Measurements from ENCODE around the gene SPAG16. TPM values are rescaled to one million over a fixed set of nuclear protein-coding genes. Genes with fewer than 3 reads are reported as not detected.

SPAG16 gene
- polyA plus RNA-seq, 2 of the 4 experiments (the other 2 are of a cell fraction), result 19.1 to 27.6 TPM

GRCh38 chr2:214180071-214180470 lies 895.8 kb downstream of the SPAG16 start:
- ATAC-seq (no peak), FAIRE-seq (no peak), DNase-seq (ENCODE audit: low read depth in 1 of 2, low spot score in 1 of 2) (no peak)
- no peaks in the 10 kb centered on the region for H3K9me3 ChIP-seq
- 77% methylated on average over 1 of the region's 1 CpG for WGBS (ENCODE audit: missing lambda C conversion rate)
- H3K27ac ChIP-seq, result no peak overlapping the region
- no peak overlapping the region for H3K4me2 ChIP-seq
- ChIA-PET CTCF (no interaction called here), POLR2A (no interaction called here)
- TF ChIP-seq PHF8 (IDR thresholded peaks at IDR 0.05; ENCODE audit: borderline replicate concordance, low read depth), result no peak
- TF ChIP-seq ATOH8 (CRISPR knock-in tag; IDR thresholded peaks at IDR 0.05; ENCODE audit: low read depth), result no peak
- TF ChIP-seq HOXA7 (CRISPR knock-in tag; IDR thresholded peaks at IDR 0.05), result no peak
- TF ChIP-seq HEYL (CRISPR knock-in tag; IDR thresholded peaks at IDR 0.05), result no peak
- TF ChIP-seq MYC (IDR thresholded peaks at IDR 0.05; ENCODE audit: borderline replicate concordance, low read length), result no peak
- no peak for TF ChIP-seq MAZ (IDR thresholded peaks at IDR 0.05; ENCODE audit: borderline replicate concordance, low read depth, low read length)
- TF ChIP-seq RAD21 (conservative IDR thresholded peaks at IDR 0.05 in 1 of 2, IDR thresholded peaks at IDR 0.05 in 1 of 2), result no peak
- TF ChIP-seq ELK1 (IDR thresholded peaks at IDR 0.05; ENCODE audit: low read depth, low read length), result no peak
- no peak for TF ChIP-seq RARB (CRISPR knock-in tag; IDR thresholded peaks at IDR 0.05)
- TF ChIP-seq HDAC2 (IDR thresholded peaks at IDR 0.05), result no peak
- TF ChIP-seq NR3C1 (IDR thresholded peaks at IDR 0.05), result no peak
- no peak for TF ChIP-seq FOSB (CRISPR knock-in tag; IDR thresholded peaks at IDR 0.05)
- TF ChIP-seq, protein P1, sequence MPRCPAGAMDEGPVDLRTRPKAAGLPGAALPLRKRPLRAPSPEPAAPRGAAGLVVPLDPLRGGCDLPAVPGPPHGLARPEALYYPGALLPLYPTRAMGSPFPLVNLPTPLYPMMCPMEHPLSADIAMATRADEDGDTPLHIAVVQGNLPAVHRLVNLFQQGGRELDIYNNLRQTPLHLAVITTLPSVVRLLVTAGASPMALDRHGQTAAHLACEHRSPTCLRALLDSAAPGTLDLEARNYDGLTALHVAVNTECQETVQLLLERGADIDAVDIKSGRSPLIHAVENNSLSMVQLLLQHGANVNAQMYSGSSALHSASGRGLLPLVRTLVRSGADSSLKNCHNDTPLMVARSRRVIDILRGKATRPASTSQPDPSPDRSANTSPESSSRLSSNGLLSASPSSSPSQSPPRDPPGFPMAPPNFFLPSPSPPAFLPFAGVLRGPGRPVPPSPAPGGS (IDR thresholded peaks at IDR 0.05), result no peak
- H3K4me3 ChIP-seq, result no peak overlapping the region
- H3K4me1 ChIP-seq, result no peaks in the 10 kb centered on the region

- TF ChIP-seq EP300 (IDR thresholded peaks at IDR 0.05), result no peak
- TF ChIP-seq EHMT2 (IDR thresholded peaks at IDR 0.05; ENCODE audit: low read depth), result no peak
- TF ChIP-seq HOXB13 (CRISPR knock-in tag; IDR thresholded peaks at IDR 0.05; ENCODE audit: low read depth), result no peak
- no peak for TF ChIP-seq HEYL (CRISPR knock-in tag; IDR thresholded peaks at IDR 0.05)
- no peak for TF ChIP-seq BHLHE40 (IDR thresholded peaks at IDR 0.05; ENCODE audit: low read depth, low read length)
- TF ChIP-seq, protein P1 (IDR thresholded peaks at IDR 0.05), result no peak
- no peak for TF ChIP-seq NPAS2 (CRISPR knock-in tag; IDR thresholded peaks at IDR 0.05; ENCODE audit: borderline replicate concordance)
- TF ChIP-seq, protein P2, sequence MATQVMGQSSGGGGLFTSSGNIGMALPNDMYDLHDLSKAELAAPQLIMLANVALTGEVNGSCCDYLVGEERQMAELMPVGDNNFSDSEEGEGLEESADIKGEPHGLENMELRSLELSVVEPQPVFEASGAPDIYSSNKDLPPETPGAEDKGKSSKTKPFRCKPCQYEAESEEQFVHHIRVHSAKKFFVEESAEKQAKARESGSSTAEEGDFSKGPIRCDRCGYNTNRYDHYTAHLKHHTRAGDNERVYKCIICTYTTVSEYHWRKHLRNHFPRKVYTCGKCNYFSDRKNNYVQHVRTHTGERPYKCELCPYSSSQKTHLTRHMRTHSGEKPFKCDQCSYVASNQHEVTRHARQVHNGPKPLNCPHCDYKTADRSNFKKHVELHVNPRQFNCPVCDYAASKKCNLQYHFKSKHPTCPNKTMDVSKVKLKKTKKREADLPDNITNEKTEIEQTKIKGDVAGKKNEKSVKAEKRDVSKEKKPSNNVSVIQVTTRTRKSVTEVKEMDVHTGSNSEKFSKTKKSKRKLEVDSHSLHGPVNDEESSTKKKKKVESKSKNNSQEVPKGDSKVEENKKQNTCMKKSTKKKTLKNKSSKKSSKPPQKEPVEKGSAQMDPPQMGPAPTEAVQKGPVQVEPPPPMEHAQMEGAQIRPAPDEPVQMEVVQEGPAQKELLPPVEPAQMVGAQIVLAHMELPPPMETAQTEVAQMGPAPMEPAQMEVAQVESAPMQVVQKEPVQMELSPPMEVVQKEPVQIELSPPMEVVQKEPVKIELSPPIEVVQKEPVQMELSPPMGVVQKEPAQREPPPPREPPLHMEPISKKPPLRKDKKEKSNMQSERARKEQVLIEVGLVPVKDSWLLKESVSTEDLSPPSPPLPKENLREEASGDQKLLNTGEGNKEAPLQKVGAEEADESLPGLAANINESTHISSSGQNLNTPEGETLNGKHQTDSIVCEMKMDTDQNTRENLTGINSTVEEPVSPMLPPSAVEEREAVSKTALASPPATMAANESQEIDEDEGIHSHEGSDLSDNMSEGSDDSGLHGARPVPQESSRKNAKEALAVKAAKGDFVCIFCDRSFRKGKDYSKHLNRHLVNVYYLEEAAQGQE (IDR thresholded peaks at IDR 0.05), result no peak
- TF ChIP-seq GATA3 (IDR thresholded peaks at IDR 0.05; ENCODE audit: borderline replicate concordance), result no peak
- no peak for TF ChIP-seq POLR2A (IDR thresholded peaks at IDR 0.05; ENCODE audit: low read length)
- TF ChIP-seq RAD21 (conservative IDR thresholded peaks at IDR 0.05 in 1 of 2, IDR thresholded peaks at IDR 0.05 in 1 of 2), result no peak
- TF ChIP-seq FOSB (CRISPR knock-in tag; IDR thresholded peaks at IDR 0.05), result no peak
- TF ChIP-seq JUNB (IDR thresholded peaks at IDR 0.05), result no peak
- TF ChIP-seq E2F6 (IDR thresholded peaks at IDR 0.05; ENCODE audit: borderline replicate concordance, low read depth), result no peak
- no peak for TF ChIP-seq RCOR1 (IDR thresholded peaks at IDR 0.05; ENCODE audit: low read depth, low read length)
- no peak for TF ChIP-seq JUN (IDR thresholded peaks at IDR 0.05)
- no peak overlapping the region for H3K27ac ChIP-seq
- DNase-seq (ENCODE audit: low read depth in 1 of 2, low spot score in 1 of 2) (no peak), ATAC-seq (no peak), FAIRE-seq (no peak)
- no peaks in the 10 kb centered on the region for H3K4me1 ChIP-seq
- 30% methylated on average over 3 of the region's 3 CpGs for WGBS (ENCODE audit: missing lambda C conversion rate)
- no peak overlapping the region for H3K4me3 ChIP-seq
- H3K9me3 ChIP-seq, result no peaks in the 10 kb centered on the region
- POLR2A ChIA-PET, result no interaction called here
- CTCF ChIA-PET, result no interaction called here
- H3K4me2 ChIP-seq, result no peak overlapping the region
These were observed 896.4 kb downstream of the SPAG16 start for GRCh38 chr2:214180686-214181085.

All from A549 (cell line).